HG03095 (cell line): Measurements from ENCODE around the gene SEC31A.
A peak's percentile ranks its signal among the peaks of the same experiment; 100 is the strongest.
"Not testable (repeated sequence)": the region's sequence is repeated elsewhere in the genome, so short reads cannot be mapped to it uniquely, and the experiment has no call there.

Source experiments
- ATAC-seq: cut with Tn5 transposase; IDR thresholded peaks from one replicate; pipeline ENCODE4 v1.9.1; 2021; ENCODE audit warnings: moderate library complexity; ENCODE audit not compliant: unreplicated experiment

Gene SEC31A, protein sequence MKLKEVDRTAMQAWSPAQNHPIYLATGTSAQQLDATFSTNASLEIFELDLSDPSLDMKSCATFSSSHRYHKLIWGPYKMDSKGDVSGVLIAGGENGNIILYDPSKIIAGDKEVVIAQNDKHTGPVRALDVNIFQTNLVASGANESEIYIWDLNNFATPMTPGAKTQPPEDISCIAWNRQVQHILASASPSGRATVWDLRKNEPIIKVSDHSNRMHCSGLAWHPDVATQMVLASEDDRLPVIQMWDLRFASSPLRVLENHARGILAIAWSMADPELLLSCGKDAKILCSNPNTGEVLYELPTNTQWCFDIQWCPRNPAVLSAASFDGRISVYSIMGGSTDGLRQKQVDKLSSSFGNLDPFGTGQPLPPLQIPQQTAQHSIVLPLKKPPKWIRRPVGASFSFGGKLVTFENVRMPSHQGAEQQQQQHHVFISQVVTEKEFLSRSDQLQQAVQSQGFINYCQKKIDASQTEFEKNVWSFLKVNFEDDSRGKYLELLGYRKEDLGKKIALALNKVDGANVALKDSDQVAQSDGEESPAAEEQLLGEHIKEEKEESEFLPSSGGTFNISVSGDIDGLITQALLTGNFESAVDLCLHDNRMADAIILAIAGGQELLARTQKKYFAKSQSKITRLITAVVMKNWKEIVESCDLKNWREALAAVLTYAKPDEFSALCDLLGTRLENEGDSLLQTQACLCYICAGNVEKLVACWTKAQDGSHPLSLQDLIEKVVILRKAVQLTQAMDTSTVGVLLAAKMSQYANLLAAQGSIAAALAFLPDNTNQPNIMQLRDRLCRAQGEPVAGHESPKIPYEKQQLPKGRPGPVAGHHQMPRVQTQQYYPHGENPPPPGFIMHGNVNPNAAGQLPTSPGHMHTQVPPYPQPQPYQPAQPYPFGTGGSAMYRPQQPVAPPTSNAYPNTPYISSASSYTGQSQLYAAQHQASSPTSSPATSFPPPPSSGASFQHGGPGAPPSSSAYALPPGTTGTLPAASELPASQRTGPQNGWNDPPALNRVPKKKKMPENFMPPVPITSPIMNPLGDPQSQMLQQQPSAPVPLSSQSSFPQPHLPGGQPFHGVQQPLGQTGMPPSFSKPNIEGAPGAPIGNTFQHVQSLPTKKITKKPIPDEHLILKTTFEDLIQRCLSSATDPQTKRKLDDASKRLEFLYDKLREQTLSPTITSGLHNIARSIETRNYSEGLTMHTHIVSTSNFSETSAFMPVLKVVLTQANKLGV

DNA sequence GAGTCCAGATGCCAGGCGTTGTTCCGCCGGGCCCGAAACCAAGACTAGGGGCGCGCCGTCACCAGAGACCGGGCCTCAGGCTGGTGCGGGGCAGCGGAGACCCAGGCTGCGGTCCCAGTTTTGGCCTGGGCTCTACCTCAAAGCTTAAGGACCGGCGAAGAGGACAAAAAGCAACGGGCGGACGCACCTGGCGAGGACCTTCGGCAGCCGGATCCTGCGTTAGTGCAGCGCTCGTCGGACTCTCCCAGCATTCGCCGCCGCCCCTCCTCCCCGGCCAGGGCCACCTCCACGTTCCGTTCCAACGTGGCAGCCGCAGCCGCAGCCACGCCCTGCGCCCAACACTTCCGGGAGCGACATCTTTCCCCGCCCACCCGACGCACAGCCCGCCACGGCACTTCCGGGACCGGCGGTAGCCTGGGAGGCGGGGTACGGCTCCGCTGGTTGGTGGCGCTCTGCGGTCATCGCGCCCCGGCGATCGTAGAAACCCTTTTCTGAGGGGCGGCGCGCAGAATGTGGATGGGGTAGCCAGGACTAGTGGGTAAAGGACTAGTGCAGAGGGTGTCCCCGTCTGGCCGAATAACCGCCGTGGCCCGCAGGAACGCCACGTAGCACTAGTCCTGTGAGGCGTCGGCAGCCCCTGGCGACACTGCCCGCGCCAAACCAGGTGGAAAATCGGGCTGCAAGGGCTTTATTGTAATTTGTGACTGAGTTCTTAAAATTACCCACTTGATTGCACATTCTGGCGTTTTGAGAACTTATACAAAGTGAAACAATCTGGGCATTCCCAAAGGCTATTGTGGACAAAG, at the start of gene SEC31A:
SEC31A (minus strand) TSS at position 253 of the 806 bp plus-strand sequence. CDS start 9,217 bp downstream, outside the sequence.
- ATAC-seq: peak; percentile 94

DNA sequence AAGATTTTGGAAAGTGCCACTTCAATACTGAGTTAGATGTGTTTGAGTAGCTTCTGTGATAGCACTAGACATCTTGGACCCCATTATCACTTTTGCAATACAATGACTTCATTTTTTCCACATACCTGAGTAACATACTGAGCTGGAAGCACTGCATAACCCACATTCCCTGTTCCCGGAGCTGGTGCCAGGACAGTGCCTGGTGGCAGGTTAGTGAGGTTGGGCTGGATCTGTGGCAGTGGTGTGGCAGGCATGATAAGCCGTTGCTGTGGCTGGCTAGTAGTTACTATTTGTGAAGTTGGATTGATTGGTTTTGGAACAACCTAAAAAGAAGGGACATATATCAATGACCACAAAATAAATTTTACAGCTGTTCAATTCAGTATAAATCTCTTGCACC, 48.5 kb upstream of the SEC31A start:
- ATAC-seq: no peak

GRCh38 chr4:82934441-82934840, 43.5 kb upstream of the SEC31A start:
- ATAC-seq: no peak

GRCh38 chr4:82930848-82931755, 40.1 kb upstream of the SEC31A start:
- ATAC-seq: no peak

DNA sequence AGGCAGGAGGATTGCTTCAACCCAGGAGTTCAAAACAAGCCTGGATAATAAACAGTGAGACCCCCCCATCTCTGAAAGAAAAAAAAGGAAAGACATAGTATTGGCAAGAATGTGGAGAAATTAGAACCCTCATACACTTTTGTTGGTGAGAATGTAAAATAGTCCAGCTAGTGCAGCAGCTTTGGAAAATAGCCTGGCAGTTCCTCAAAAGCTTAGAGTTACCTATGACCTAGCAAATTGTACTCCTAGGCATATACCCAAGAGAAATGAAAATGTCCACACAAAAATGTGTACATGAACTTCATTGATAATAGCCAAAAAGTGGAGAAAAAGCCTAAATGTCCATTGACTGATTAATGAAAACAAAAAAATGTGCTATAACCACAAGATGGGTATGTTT, 30.8 kb upstream of the SEC31A start:
- ATAC-seq: no peak

GRCh38 chr4:82919386-82919785, 28.4 kb upstream of the SEC31A start:
- ATAC-seq: no peak

DNA sequence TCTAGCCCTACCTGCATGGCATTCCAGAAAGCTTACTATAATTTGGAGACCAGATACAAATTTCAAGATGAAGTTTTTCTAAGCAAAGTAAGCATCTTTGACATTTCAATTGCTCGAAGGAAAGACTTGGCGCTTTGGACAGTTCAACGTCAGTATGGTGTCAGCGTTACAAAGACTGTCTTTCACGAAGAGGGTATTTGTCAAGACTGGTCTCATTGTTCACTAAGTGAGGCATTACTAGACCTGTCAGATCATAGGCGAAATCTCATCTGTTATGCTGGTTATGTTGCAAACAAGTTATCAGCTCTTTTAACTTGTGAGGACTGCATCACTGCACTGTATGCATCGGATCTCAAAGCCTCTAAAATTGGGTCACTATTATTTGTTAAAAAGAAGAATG, 27.1 kb upstream of the SEC31A start:
- ATAC-seq: no peak

DNA sequence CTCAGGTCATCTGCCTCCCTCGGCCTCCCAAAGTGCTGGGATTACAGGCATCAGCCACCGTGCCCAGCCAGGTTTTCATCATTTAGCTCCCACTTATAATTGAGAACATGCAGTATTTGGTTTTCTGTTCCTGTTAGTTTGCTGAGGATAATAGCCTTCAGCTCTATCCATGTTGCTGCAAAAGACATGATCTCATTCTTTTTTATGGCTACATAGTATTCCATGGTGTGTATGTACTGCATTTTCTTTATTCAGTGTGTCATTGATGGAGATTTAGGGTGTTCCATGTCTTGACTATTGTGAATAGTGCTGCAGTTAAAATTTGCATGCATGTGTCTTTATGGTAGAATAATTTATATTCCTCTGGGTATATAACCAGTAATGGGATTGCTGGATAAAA, 23.0 kb upstream of the SEC31A start:
- not testable (repeated sequence) for ATAC-seq

DNA sequence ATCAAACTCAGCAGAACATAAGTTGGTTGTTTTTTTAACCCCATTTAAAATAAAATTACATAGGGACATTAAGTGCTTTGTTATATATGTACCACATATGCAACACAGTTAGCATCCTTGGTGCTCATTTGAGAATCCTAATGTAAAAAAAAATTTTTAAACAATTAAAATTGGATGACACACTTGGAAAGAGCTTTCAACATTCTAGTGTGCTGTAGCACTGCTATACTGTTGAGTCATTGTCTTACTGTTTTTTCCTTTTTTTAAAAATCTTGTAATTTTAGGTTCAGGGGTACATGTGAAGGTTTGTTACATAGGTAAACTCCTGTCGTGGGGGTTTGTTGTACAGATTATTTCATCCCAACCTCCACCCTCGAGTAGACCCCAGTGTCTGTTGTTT, 22.4 kb upstream of the SEC31A start:
- ATAC-seq: no peak

DNA sequence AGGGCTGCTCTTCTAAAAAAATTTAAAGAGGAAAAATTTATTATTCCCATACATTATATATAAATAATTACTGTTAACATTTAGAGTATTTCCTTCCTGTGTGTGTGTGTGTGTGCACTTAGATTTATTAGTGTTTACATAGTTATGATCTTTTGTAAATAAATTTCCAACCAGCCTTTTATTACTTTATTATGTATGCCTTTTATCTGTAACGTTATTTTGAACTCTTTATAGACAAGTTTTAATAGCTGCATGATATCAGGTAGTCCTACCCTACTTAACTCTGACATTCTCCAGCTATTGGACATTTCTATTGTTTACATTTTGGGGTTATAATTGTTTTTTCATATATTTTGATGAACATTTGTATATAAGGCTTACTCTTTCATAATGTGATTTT, 18.4 kb upstream of the SEC31A start:
- ATAC-seq: no peak

- peak; percentile 44 for ATAC-seq
Observed at GRCh38 chr4:82906469-82906868, 15.5 kb upstream of the SEC31A start.

DNA sequence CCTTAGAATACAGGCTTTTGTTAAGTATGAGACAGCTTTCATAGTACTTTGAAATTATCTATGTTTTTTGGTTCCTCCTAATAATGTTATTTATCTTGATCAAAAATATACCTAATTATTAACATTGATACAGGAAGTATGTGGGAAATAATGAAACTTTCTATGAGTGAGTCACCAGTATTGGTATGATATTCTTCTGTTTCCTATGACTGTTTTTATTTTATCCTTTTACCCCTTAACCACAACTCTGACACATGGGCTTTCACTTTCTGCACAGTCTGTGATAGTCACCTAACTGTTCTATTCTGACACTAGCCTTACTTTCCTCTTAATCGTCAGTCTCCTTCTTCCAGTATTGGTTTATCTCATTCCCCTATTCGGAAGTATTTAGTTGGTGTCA, 14.3 kb upstream of the SEC31A start:
- peak; percentile 55 for ATAC-seq

DNA sequence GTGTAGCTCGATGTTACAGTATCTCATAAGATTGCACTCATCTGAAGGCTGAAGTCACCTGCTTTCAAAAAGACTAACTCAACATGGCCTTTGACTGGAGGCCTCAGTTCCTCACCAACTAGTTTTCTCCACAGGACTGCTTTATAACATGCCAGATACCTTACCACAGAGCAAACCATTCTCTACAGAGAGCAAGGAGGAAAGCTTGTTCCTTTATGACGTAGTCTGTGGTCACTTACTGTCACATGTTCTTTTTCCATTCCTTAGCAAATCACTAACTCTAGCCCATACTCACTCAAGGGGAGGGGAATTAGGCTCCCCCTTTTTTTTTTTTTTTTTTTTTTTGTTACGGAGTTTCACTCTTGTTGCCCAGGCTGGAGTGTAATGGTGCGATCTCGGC, 12.8 kb upstream of the SEC31A start:
- no peak for ATAC-seq

DNA sequence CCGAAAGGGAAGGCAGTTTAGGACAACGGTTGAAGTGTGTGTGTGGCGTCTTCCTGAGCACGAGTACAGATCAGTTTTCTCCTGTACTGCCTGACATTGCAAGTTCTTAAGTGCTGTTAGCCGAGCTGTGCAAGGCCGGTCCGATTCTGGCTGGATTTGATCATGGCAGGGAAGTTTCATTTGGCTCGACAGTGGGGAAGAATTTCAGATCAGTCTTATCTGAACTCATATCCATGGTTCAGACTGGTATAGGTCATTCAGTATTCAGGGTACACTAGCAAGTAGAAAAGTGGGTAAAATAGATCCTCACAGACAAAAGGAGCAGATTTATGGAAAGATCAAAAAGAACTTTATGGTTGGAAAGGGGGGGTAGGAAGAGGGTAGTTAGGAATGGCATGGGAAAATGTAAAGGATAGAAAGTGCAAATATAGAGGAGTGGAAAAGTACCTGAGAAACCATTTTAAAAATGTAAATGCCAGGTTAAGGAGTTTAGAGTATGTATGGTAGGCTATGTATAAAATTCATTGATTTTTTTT, 10.3 kb upstream of the SEC31A start:
- no peak for ATAC-seq

DNA sequence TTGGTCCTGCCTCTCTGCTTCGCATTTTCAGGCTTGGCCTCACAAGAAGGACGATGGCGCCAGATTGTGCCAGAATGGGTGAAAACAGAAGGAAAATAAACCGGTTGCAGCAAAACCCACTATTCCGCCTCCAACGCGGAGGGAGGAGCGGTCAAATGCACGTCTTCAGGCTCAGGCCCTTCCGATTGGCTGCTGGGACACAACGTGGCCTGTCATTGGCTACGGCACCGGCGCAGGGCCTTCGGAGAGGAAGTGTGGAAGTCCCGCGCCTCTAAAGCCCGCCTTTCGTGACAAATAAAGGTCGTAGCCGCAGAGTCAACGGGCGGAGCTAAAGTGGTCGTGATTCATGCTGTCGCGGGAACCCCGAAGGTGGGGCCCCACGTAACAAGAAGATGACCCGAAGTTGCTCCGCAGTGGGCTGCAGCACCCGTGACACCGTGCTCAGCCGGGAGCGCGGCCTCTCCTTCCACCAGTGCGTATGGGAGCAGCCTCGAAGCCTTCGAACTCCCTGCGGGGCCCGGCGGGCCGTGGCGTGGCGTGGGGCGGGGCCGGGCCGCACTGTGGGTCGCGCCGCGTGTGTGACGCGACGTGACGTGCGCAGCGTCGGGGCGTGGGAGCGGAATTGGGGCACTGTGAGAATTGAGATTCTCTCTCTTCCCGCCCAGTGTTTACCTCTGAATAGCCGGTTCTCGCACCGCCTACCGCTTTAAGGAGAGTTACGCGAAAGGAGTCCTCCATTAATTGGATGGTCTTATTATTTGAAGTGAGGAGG, 9.6 kb upstream of the SEC31A start, which contains the start of gene THAP9:
THAP9 (plus strand) TSS at position 325 of the 772 bp plus-strand sequence; CDS start at position 393, 68 bp downstream.
- ATAC-seq: peak; percentile 87

- ATAC-seq: peak; percentile 2
Observed at GRCh38 chr4:82900066-82900410, 9.1 kb upstream of the SEC31A start.

DNA sequence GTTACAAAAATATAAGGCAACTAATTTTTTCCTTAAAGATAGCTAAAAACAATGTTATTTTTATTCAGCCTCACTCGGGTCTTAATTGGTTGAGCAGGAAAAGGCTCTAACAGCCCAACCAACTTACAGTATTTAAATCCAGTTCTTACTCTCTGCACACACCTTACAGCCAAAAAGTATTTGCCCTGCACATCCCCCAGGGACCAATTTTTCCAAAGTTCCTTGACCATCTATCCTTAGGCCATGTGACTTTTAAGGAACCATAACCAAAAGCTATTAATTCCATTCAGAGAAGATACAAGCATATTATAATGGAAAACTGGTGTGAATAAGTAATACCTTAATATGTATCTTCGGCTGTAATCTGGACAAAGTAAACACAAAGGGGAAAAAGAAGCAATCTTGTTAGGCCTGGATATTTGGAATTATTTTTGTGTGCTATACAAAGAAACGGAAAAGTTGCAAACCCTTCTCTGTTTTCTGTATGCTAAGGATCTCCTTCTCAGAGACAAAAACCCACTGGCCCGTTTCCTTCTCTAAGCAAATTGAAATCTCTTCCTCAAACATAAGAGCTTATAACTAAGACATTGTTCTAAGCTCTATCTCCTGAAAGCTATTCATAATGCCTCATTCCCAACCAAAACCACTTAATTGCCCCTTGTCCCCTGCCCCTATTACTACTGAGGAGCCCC, 8.6 kb upstream of the SEC31A start:
- ATAC-seq: no peak
